Measurements from ENCODE around the gene CYP24A1. TPM values are rescaled to one million over a fixed set of nuclear protein-coding genes. Genes with fewer than 3 reads are reported as not detected.

The CYP24A1 gene
- total and polyA plus RNA-seq, 2 of the 8 experiments (the other 6 are each of a cell fraction or from before 2014, with no cell fraction given): not detected

GRCh38 chr20:54170963-54171362, 2.8 kb downstream of the CYP24A1 start:
- Histone ChIP-seq H3K27me3 (replicated peaks in 1 of 4; ENCODE audit: control insufficient read depth in 3 of 4, extremely low read depth in 1 of 4, insufficient read depth in 3 of 4, low read length in 3 of 4) (peaks cover 32 to 55% (median 52%) of the 10 kb centered on the region in 4 experiments), H2AK5ac (ENCODE audit: low read depth, low read length) (no peak overlapping the region), H3K14ac (ENCODE audit: insufficient read length) (no peak overlapping the region), H2BK12ac (ENCODE audit: low read depth, low read length) (no peak overlapping the region), H3K56ac (replicated peaks; ENCODE audit: insufficient read length, low read depth, low read length) (no peak overlapping the region), H3K4me1 (replicated peaks in 1 of 4; ENCODE audit: control insufficient read depth in 3 of 4, insufficient read depth in 4 of 4, low read length in 3 of 4) (peaks cover 4 to 16% (median 9%) of the 10 kb centered on the region in 4 experiments; a peak in 6 of 7 replicates), H2BK15ac (ENCODE audit: low read length) (no peak overlapping the region), H3K4me2 (ENCODE audit: insufficient read depth in 1 of 2, low read depth in 2 of 2, low read length in 2 of 2) (no peak overlapping the region), H2BK5ac (ENCODE audit: low read depth, low read length) (no peak overlapping the region), H2BK120ac (replicated peaks; ENCODE audit: low read depth, low read length) (no peak overlapping the region), H4K20me1 (replicated peaks in 1 of 2; ENCODE audit: control insufficient read depth in 1 of 2, insufficient read depth in 2 of 2, low read length in 2 of 2) (peaks cover 0 to 3% of the 10 kb centered on the region in 2 experiments), H4K91ac (replicated peaks; ENCODE audit: insufficient read length, low read length) (no peak overlapping the region), H3K23ac (ENCODE audit: insufficient read length) (no peak overlapping the region), H3K36me3 (ENCODE audit: control insufficient read depth in 2 of 4, insufficient read depth in 4 of 4, low read length in 3 of 4) (no peaks in the 10 kb centered on the region), H3K9me3 (ENCODE audit: insufficient read depth in 2 of 2, low read depth in 1 of 2, low read length in 1 of 2) (no peaks in the 10 kb centered on the region), H3K4me3 (ENCODE audit: extremely low read depth in 1 of 4, insufficient read depth in 2 of 4, low read depth in 3 of 4, low read length in 4 of 4) (no peak overlapping the region), H3K18ac (ENCODE audit: extremely low read depth, low read length) (no peak overlapping the region), H4K5ac (ENCODE audit: insufficient read length, low read depth, low read length) (no peak overlapping the region), H2AFZ (ENCODE audit: low read length) (no peak overlapping the region), H3K4ac (replicated peaks; ENCODE audit: insufficient read length, low read depth, low read length) (no peak overlapping the region), H4K8ac (ENCODE audit: extremely low read depth, insufficient read depth, low read length) (no peak overlapping the region), H3K27ac (ENCODE audit: low read depth, low read length) (no peak overlapping the region), H3K9ac (replicated peaks in 1 of 4; ENCODE audit: extremely low read depth in 1 of 4, low read depth in 3 of 4, low read length in 3 of 4) (no peak overlapping the region), H2BK20ac (ENCODE audit: low read length) (no peak overlapping the region), H3K79me1 (ENCODE audit: low read depth, low read length) (no peaks in the 10 kb centered on the region), H3K79me2 (ENCODE audit: control insufficient read depth in 1 of 2, insufficient read depth in 2 of 2, low read length in 2 of 2) (no peaks in the 10 kb centered on the region), H3K23me2 (ENCODE audit: low read depth, low read length) (peaks cover 14% of the 10 kb centered on the region)
- CTCF ChIA-PET (ENCODE audit: partially characterized antibody): interaction anchor here (1.5 to 3.2 kb wide), 2 partner anchors 29 to 67 kb away, joined by 6 to 24 read pairs; no protein-coding TSS in a partner anchor
- WGBS, 2 experiments (ENCODE audit: extremely low coverage in 1 of 2, insufficient coverage in 1 of 2, insufficient read length in 1 of 2, insufficient replicate concordance in 2 of 2, low coverage in 1 of 2, low lambda C conversion rate in 2 of 2, missing lambda C conversion rate in 1 of 2): 80% methylated on average over 3 of the region's 3 CpGs; no CpG with 5 or more reads in 1 of the 2 experiments
- FAIRE-seq (no peak), DNase-seq (ENCODE audit: low read depth in 1 of 2, low spot score in 2 of 2) (no peak)
- POLR2A ChIA-PET (ENCODE audit: partially characterized antibody): no interaction called here
- TF ChIP-seq SP4 (IDR thresholded peaks at IDR 0.05; ENCODE audit: low read length): no peak
